Measurements from ENCODE around the gene SLC9A9.

Gene SLC9A9

DNA sequence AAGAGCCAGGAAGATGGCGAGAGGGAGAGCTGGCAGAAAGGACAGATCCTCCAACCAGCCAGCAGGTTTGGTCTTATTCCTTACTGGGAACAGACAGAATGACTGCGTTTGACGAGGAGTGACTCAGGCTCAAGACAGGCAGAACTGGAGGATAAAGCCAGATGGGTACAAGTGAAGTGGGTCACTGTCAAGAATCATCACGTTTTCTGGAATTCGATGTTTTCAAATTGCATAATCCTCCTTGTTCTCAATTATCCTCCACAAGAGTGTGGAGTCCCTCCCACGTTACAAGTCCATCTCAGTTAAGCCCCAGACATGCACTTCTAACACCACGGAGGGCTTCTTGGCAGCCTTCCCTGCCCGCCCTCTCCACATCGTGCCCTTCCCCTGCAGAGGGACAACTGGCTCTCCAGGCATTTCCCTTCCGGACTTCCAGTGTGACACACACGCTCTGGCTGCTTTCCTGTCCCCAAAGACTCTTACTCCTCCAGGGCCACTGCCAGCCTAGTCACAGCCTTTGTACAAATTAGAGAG, 545.6 kb downstream of the SLC9A9 start:
- in situ Hi-C loops (cut with HindIII; ENCODE audit: low pct_ligation_motif_present, low sequenced_read_pairs), result no loop called here
- no peak overlapping the region for H3K4me3 ChIP-seq (ENCODE audit: low read depth, low read length)
- no peaks in the 10 kb centered on the region for H3K27me3 ChIP-seq (replicated peaks)
- H3K36me3 ChIP-seq (replicated peaks), result no peaks in the 10 kb centered on the region
- H3K27ac ChIP-seq, result peak overlapping the region; percentile 22
- TF ChIP-seq, protein P1, sequence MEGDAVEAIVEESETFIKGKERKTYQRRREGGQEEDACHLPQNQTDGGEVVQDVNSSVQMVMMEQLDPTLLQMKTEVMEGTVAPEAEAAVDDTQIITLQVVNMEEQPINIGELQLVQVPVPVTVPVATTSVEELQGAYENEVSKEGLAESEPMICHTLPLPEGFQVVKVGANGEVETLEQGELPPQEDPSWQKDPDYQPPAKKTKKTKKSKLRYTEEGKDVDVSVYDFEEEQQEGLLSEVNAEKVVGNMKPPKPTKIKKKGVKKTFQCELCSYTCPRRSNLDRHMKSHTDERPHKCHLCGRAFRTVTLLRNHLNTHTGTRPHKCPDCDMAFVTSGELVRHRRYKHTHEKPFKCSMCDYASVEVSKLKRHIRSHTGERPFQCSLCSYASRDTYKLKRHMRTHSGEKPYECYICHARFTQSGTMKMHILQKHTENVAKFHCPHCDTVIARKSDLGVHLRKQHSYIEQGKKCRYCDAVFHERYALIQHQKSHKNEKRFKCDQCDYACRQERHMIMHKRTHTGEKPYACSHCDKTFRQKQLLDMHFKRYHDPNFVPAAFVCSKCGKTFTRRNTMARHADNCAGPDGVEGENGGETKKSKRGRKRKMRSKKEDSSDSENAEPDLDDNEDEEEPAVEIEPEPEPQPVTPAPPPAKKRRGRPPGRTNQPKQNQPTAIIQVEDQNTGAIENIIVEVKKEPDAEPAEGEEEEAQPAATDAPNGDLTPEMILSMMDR (IDR thresholded peaks at IDR 0.05; ENCODE audit: low read depth, low read length, missing control alignments), result peak; percentile 34
- peak; percentile 80 for DNase-seq

- no peaks in the 10 kb centered on the region for H3K27me3 ChIP-seq (replicated peaks)
- in situ Hi-C loops (cut with HindIII; ENCODE audit: low pct_ligation_motif_present, low sequenced_read_pairs), result no loop called here
- DNase-seq, result no peak
- no peaks in the 10 kb centered on the region for H3K36me3 ChIP-seq (replicated peaks)
- TF ChIP-seq, protein P1 (IDR thresholded peaks at IDR 0.05; ENCODE audit: low read depth, low read length, missing control alignments), result no peak
- H3K4me3 ChIP-seq (ENCODE audit: low read depth, low read length), result no peak overlapping the region
- H3K27ac ChIP-seq, result no peak overlapping the region
Observed at GRCh38 chr3:143301031-143301901, 547.0 kb downstream of the SLC9A9 start.

- TF ChIP-seq, protein P1 (IDR thresholded peaks at IDR 0.05; ENCODE audit: low read depth, low read length, missing control alignments), result no peak
- DNase-seq, result no peak
- H3K4me3 ChIP-seq (ENCODE audit: low read depth, low read length), result no peak overlapping the region
- no peaks in the 10 kb centered on the region for H3K27me3 ChIP-seq (replicated peaks)
- no peak overlapping the region for H3K27ac ChIP-seq
- no peaks in the 10 kb centered on the region for H3K36me3 ChIP-seq (replicated peaks)
- in situ Hi-C loops (cut with HindIII; ENCODE audit: low pct_ligation_motif_present, low sequenced_read_pairs), result no loop called here
Observed at GRCh38 chr3:143298886-143299535, 549.3 kb downstream of the SLC9A9 start.

DNA sequence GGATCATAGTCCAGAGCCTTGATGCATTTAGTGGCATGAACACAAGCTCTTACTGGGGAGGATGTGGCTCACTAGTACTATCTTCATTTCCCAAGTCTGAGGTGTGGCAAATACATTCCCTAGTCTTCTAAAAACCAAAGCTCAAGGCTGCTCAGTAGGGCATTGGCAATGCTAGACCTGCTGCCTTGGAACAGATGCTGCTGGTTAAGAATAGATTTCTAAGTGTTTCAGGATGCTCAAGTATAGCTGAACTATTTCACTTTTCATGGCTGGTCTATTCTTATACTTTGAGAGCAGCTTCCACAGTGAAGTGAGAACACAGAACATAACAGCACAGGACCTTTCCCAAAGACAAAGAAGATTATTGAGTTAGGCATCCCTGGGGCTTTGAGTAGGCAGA, 549.9 kb downstream of the SLC9A9 start:
- in situ Hi-C loops (cut with HindIII; ENCODE audit: low pct_ligation_motif_present, low sequenced_read_pairs), result no loop called here
- H3K27me3 ChIP-seq (replicated peaks), result no peaks in the 10 kb centered on the region
- H3K4me3 ChIP-seq (ENCODE audit: low read depth, low read length), result no peak overlapping the region
- no peak for DNase-seq
- TF ChIP-seq, protein P1 (IDR thresholded peaks at IDR 0.05; ENCODE audit: low read depth, low read length, missing control alignments), result no peak
- H3K36me3 ChIP-seq (replicated peaks), result no peaks in the 10 kb centered on the region
- no peak overlapping the region for H3K27ac ChIP-seq

DNA sequence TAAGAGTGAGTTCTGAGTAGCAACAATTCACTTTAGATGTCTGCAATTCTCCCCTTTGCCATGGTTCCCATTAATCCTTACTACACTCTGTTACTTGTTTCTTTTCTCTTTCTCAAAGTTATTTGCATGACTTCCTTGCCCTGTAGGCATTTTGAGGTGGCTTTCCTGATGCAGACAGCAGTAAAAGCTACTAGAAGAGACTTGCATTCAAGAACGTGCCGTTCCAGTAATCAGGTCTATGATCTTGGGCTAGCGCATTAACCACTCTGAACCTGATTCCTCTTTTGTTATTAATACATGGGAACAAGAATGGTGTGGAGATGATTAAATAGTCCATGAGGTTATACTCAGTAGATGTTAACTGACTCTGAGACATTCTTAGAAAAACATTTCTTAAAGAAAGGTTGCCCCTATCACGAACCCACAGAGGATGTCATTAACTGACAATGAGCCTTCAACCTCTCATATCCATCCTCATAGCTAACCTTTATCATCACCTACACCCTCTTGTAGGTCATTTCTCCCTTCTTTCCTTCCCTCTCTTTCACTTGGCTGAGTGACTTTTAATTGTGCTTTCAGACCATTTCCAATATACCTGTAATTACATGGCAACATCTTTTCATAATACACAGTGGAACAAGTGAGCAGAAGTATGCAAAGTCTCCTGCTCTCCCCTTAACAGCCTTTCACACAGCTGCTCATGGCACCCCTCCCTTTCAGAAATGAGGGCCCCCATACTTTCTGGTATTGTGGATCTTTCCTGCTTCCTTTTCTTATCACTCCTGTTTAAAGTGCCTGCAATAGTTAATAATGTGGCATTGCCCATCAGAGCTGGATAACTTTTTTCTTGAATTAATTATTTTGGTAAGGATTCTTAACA, 552.8 kb downstream of the SLC9A9 start:
- Histone ChIP-seq H3K36me3 (replicated peaks) (no peaks in the 10 kb centered on the region), H3K4me3 (ENCODE audit: low read depth, low read length) (no peak overlapping the region), H3K27me3 (replicated peaks) (no peaks in the 10 kb centered on the region), H3K27ac (no peak overlapping the region)
- in situ Hi-C loops (cut with HindIII; ENCODE audit: low pct_ligation_motif_present, low sequenced_read_pairs), result no loop called here
- TF ChIP-seq, protein P1 (IDR thresholded peaks at IDR 0.05; ENCODE audit: low read depth, low read length, missing control alignments), result no peak
- DNase-seq, result no peak
